Lower leg skin (tissue), 4 donors: Measurements from ENCODE around the gene SIGLEC8. TPM values are rescaled to one million over a fixed set of nuclear protein-coding genes. Genes with fewer than 3 reads are reported as not detected.

ENCODE experiments used
- DNase-seq, 2 donors: peaks; one replicate each; pipeline ENCODE4 v3.0.0-alpha.2; 2019; ENCODE audit warnings: low spot score in 2 of 2
- H3K4me3 ChIP-seq: fragments of 200-600 bp; sonication (generic); 2 replicates; pipeline ENCODE4 v1.5.1; 2017; ENCODE audit warnings: mild to moderate bottlenecking, low read depth; ENCODE audit not compliant: poor library complexity, severe bottlenecking
- CTCF ChIP-seq, 3 donors: fragments of 450-650 bp; IDR thresholded peaks; one replicate each; pipeline ENCODE4 v1.5.1; 2016; ENCODE audit warnings: antibody characterized with exemption in 3 of 3, mild to moderate bottlenecking in 3 of 3, moderate library complexity in 2 of 3
- POLR2A ChIP-seq, 2 donors: fragments of 450-650 bp; IDR thresholded peaks; one replicate each; pipeline ENCODE4 v1.6.1; 2016 to 2017; ENCODE audit warnings: antibody characterized with exemption in 2 of 2, mild to moderate bottlenecking in 1 of 2, moderate library complexity in 1 of 2
- WGBS, 2 donors: methylation state at CpG; one replicate each; pipeline ENCODE4 v1.1.5; 2018; 5-methylcytosine and 5-hydroxymethylcytosine counted together
- intact Hi-C: fragments of 100-400 bp; cut with DNase I; formaldehyde crosslinking; loops from one replicate; pipeline ENCODE4 v1.15.0; 2023; ENCODE audit warnings: low total_unique reads
- total RNA-seq, 4 donors: library from RNA; depleted of rRNA; stranded (reverse); fragments of >200 nt; gene quantifications; one replicate each; pipeline ENCODE4 v1.1.0, GENCODE V29; 2016

The SIGLEC8 gene
- total RNA-seq, 4 donors from 2014 or later, result 0.27 to 0.65 (median 0.38) TPM; not detected in 1

GRCh38 chr19:51471527-51471926, 13.3 kb upstream of the SIGLEC8 start:
- TF ChIP-seq POLR2A (IDR thresholded peaks at IDR 0.05) (no peak), CTCF (IDR thresholded peaks at IDR 0.05) (no peak)
- H3K4me3 ChIP-seq, result no peak overlapping the region
- DNase-seq, result no peak
- intact Hi-C loops, result no loop called here
- 39 to 63% methylated on average over 1 of the region's 1 CpG for WGBS, 2 donors

GRCh38 chr19:51470966-51471365, 12.7 kb upstream of the SIGLEC8 start:
- intact Hi-C loops, result no loop called here
- peak in 1 of 2 donors; percentile 29 for DNase-seq
- no peak overlapping the region for H3K4me3 ChIP-seq
- WGBS, 2 donors, result 67 to 71% methylated on average over 9 of the region's 9 CpGs
- TF ChIP-seq POLR2A (IDR thresholded peaks at IDR 0.05) (no peak), CTCF (IDR thresholded peaks at IDR 0.05) (no peak)

- WGBS, 2 donors, result 65 to 81% methylated on average over 1 of the region's 1 CpG
- no peak for TF ChIP-seq POLR2A (IDR thresholded peaks at IDR 0.05)
- no peak for TF ChIP-seq CTCF (IDR thresholded peaks at IDR 0.05)
- DNase-seq, result peak in 1 of 2 donors; percentile 50
- intact Hi-C loops, result no loop called here
- no peak overlapping the region for H3K4me3 ChIP-seq
Observed at GRCh38 chr19:51469629-51470028, 11.4 kb upstream of the SIGLEC8 start.

GRCh38 chr19:51469162-51469561, 10.9 kb upstream of the SIGLEC8 start:
- WGBS, 2 donors, result 43 to 48% methylated on average over 4 of the region's 4 CpGs
- TF ChIP-seq POLR2A (IDR thresholded peaks at IDR 0.05) (no peak), CTCF (IDR thresholded peaks at IDR 0.05) (no peak)
- DNase-seq, result no peak
- H3K4me3 ChIP-seq, result no peak overlapping the region
- intact Hi-C loops, result no loop called here

GRCh38 chr19:51468545-51468920, 10.3 kb upstream of the SIGLEC8 start:
- peak in 1 of 2 donors; percentile 59 for DNase-seq
- TF ChIP-seq CTCF (IDR thresholded peaks at IDR 0.05) (no peak), POLR2A (IDR thresholded peaks at IDR 0.05) (no peak)
- H3K4me3 ChIP-seq, result no peak overlapping the region
- WGBS, 2 donors, result 65 to 78% methylated on average over 2 of the region's 2 CpGs
- intact Hi-C loops, result no loop called here

- no peak overlapping the region for H3K4me3 ChIP-seq
- DNase-seq, result peak in 1 of 2 donors; percentile 60
- TF ChIP-seq CTCF (IDR thresholded peaks at IDR 0.05) (no peak), POLR2A (IDR thresholded peaks at IDR 0.05) (no peak)
- intact Hi-C loops, result no loop called here
- WGBS, 2 donors, result 74 to 76% methylated on average over 4 of the region's 4 CpGs
Observed at GRCh38 chr19:51467864-51468544, 9.8 kb upstream of the SIGLEC8 start.
